SH-SY5Y (cell line): ENCODE data around the gene EFHC1.

ENCODE experiments used
- GATA2 ChIP-seq: IDR thresholded peaks from 2 replicates; pipeline ENCODE4 v1.6.1; 2011; ENCODE audit warnings: mild to moderate bottlenecking, low read depth, low read length
- GATA3 ChIP-seq: IDR thresholded peaks from 2 replicates; pipeline ENCODE4 v1.6.1; 2011; ENCODE audit warnings: low read depth, mild to moderate bottlenecking, low read length, moderate library complexity

GRCh38 chr6:52531834-52532233 lies 111.7 kb downstream of the EFHC1 start:
- no peak for TF ChIP-seq GATA3
- no peak for TF ChIP-seq GATA2
